Body of pancreas (tissue), 4 donors: ENCODE measurements around the gene PALS1. TPM values are rescaled to one million over a fixed set of nuclear protein-coding genes. Genes with fewer than 3 reads are reported as not detected.

Experiments
- ATAC-seq: fragments of 150-250 bp; one replicate; pipeline ENCODE4 v1.9.1; 2016
- DNase-seq, 4 donors: peaks; one replicate each; pipeline ENCODE4 v3.0.0-alpha.2; 2019
- H3K27ac ChIP-seq, 4 donors: fragments of 200-600 bp; sonication (generic); 1 replicate in 3 of 4; 2 replicates in 1 of 4; pipeline versions ENCODE4 v1.5.1 to v1.6.1; 2016 to 2019; ENCODE audit warnings: mild to moderate bottlenecking in 1 of 4, mixed read lengths in 1 of 4, moderate library complexity in 1 of 4
- H3K27me3 ChIP-seq, 2 donors: fragments of 200-600 bp; sonication (generic); one replicate each; pipeline ENCODE4 v1.6.0; 2016; ENCODE audit warnings: mild to moderate bottlenecking in 1 of 2
- H3K36me3 ChIP-seq, 2 donors: fragments of 200-600 bp; sonication (generic); replicated peaks in 1 of 2; 2 replicates each; pipeline ENCODE4 v1.5.1; 2016; ENCODE audit warnings: low read depth in 2 of 2; ENCODE audit not compliant: insufficient read depth in 1 of 2
- H3K4me1 ChIP-seq: fragments of 200-600 bp; sonication (generic); one replicate; pipeline ENCODE4 v1.6.0; 2016
- H3K4me3 ChIP-seq, 2 donors: fragments of 200-600 bp; sonication (generic); 1 replicate in 1 of 2; 2 replicates in 1 of 2; pipeline ENCODE4 v1.5.1; 2016 to 2019
- H3K9me3 ChIP-seq, 3 donors: fragments of 200-600 bp; sonication (generic); 1 replicate in 2 of 3; 2 replicates in 1 of 3; pipeline ENCODE4 v1.5.1; 2016
- CTCF ChIP-seq, 7 experiments: fragments of 450-650 bp in 4 of 7; fragments of 200-600 bp in 3 of 7; sonication (generic) in 3 of 7; IDR thresholded peaks; one replicate each; pipeline ENCODE4 v1.5.1; 2016 to 2019; ENCODE audit warnings: antibody characterized with exemption in 7 of 7
- POLR2A ChIP-seq, 3 donors: fragments of 450-650 bp; IDR thresholded peaks; one replicate each; pipeline ENCODE4 v1.6.1; 2016; ENCODE audit warnings: antibody characterized with exemption in 3 of 3, mild to moderate bottlenecking in 2 of 3
- WGBS, 2 donors: methylation state at CpG; one replicate each; pipeline ENCODE4 v1.1.5; 2017; 5-methylcytosine and 5-hydroxymethylcytosine counted together
- intact Hi-C: fragments of 100-400 bp; cut with DNase I; formaldehyde crosslinking; loops from one replicate; pipeline ENCODE4 v1.15.1; 2023
- total RNA-seq, 2 donors: library from RNA; depleted of rRNA; stranded (reverse); fragments of >200 nt; gene quantifications; one replicate each; pipeline ENCODE4 v1.1.0, GENCODE V29; 2016

PALS1 gene
- total RNA-seq, 2 donors from 2014 or later = 6.9 to 11.4 TPM

- intact Hi-C loops = no loop called here
- Histone ChIP-seq H3K9me3 (no peaks in the 10 kb centered on the region), H3K4me3 (no peak overlapping the region), H3K27ac (no peak overlapping the region), H3K36me3 (no peaks in the 10 kb centered on the region), H3K27me3 (no peaks in the 10 kb centered on the region), H3K4me1 (peaks cover 18% of the 10 kb centered on the region)
- 100% methylated on average over 2 of the region's 2 CpGs for WGBS, 2 donors
- ATAC-seq (no peak), DNase-seq (no peak)
- no peak for TF ChIP-seq POLR2A (IDR thresholded peaks at IDR 0.05)
- TF ChIP-seq CTCF (IDR thresholded peaks at IDR 0.05) = no peak
Observed at GRCh38 chr14:67251573-67252226, 10.5 kb downstream of the PALS1 start.

GRCh38 chr14:67253076-67253635 is 11.9 kb downstream of the PALS1 start:
- WGBS, 2 donors = 78 to 84% methylated on average over 2 of the region's 2 CpGs
- no peak for TF ChIP-seq CTCF (IDR thresholded peaks at IDR 0.05)
- TF ChIP-seq POLR2A (IDR thresholded peaks at IDR 0.05) = no peak
- Histone ChIP-seq H3K4me3 (no peak overlapping the region), H3K27ac (no peak overlapping the region), H3K9me3 (no peaks in the 10 kb centered on the region), H3K36me3 (no peaks in the 10 kb centered on the region), H3K4me1 (peaks cover 18% of the 10 kb centered on the region), H3K27me3 (no peaks in the 10 kb centered on the region)
- intact Hi-C loops = no loop called here
- no peak for DNase-seq
- no peak for ATAC-seq

- peaks cover 2% of the 10 kb centered on the region for H3K4me1 ChIP-seq
- TF ChIP-seq POLR2A (IDR thresholded peaks at IDR 0.05) (no peak), CTCF (IDR thresholded peaks at IDR 0.05) (no peak)
- no peaks in the 10 kb centered on the region for H3K27me3 ChIP-seq
- no peaks in the 10 kb centered on the region for H3K9me3 ChIP-seq
- WGBS, 2 donors = 71 to 89% methylated on average over 3 of the region's 3 CpGs
- no peak for DNase-seq
- intact Hi-C loops = no loop called here
- ATAC-seq = no peak
- no peaks in the 10 kb centered on the region for H3K36me3 ChIP-seq
- no peak overlapping the region for H3K4me3 ChIP-seq
- no peak overlapping the region for H3K27ac ChIP-seq
Observed at GRCh38 chr14:67257906-67258305, 16.7 kb downstream of the PALS1 start.

GRCh38 chr14:67260965-67261364 is 19.7 kb downstream of the PALS1 start:
- no peak for ATAC-seq
- H3K27me3 ChIP-seq = no peaks in the 10 kb centered on the region
- WGBS, 2 donors = 88 to 94% methylated on average over 1 of the region's 1 CpG

More at GRCh38 chr14:67260965-67261364, 19.7 kb downstream of the PALS1 start:
- Histone ChIP-seq H3K4me3 (no peak overlapping the region), H3K36me3 (no peaks in the 10 kb centered on the region), H3K27ac (no peak overlapping the region), H3K4me1 (peaks cover 11% of the 10 kb centered on the region), H3K9me3 (no peaks in the 10 kb centered on the region)
- intact Hi-C loops = no loop called here
- TF ChIP-seq POLR2A (IDR thresholded peaks at IDR 0.05) (no peak), CTCF (IDR thresholded peaks at IDR 0.05) (no peak)
- DNase-seq = no peak
